DMS114 treated with DMSO at 0.1 percent for 48 hours (cell line): ENCODE measurements around the gene AHI1.

Experiments used
- DNase-seq: peaks from one replicate; lab custom pipeline; 2025; ENCODE audit not compliant: unreplicated experiment; lab: John Stamatoyannopoulos, UW

Gene AHI1

DNA sequence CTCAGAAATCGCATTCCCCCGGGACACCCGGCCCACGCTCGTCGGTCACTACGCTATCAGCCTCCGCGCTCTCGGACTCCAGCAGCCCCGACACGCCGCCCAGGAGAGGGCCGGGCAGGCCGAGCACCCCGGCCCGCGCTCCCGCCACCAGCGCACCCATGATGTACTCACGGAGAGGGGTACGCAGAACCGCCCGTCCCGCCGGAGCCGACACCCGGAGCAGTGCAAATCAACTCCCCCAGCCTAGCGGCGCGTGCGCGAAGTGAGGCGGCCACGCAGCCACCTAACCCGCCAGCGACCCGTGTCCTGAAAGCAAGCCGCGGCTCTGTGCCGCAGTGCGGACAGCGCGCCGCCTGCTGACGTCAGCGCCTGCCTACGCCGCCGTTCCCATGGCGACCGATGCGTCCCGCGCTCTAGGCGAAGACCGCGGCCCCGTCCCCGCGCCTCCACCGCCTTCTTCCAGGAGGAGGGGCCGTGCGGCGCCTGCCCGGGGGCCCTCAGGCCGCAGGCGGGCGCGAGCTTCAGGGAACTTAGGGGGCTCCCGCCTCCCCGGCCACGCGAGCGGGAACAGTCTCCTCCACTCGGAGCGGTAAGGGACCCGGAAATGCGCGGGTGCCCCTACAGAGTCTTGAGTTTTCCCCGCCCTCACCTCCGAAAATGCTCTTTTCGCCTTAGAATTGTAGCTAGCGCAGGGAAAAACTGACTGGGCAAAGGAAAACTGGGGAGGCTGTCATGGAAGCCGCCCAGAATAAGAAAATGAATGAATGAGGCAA lies at the start of gene AHI1:
Gene AHI1, minus strand, starts transcription at position 329 of the 773 bp plus-strand sequence. CDS start 5,503 bp downstream, outside the sequence.
- DNase-seq = peak; percentile 62

- no peak for DNase-seq
Observed at GRCh38 chr6:135546680-135547418, 49.3 kb upstream of the AHI1 start.

GRCh38 chr6:135546206-135546605 lies 48.7 kb upstream of the AHI1 start:
- DNase-seq = no peak

- DNase-seq = no peak
Observed at GRCh38 chr6:135540207-135540840, 42.8 kb upstream of the AHI1 start.

- no peak for DNase-seq
Observed at GRCh38 chr6:135537741-135538301, 40.3 kb upstream of the AHI1 start.

GRCh38 chr6:135535989-135536414 lies 38.5 kb upstream of the AHI1 start:
- no peak for DNase-seq

DNA sequence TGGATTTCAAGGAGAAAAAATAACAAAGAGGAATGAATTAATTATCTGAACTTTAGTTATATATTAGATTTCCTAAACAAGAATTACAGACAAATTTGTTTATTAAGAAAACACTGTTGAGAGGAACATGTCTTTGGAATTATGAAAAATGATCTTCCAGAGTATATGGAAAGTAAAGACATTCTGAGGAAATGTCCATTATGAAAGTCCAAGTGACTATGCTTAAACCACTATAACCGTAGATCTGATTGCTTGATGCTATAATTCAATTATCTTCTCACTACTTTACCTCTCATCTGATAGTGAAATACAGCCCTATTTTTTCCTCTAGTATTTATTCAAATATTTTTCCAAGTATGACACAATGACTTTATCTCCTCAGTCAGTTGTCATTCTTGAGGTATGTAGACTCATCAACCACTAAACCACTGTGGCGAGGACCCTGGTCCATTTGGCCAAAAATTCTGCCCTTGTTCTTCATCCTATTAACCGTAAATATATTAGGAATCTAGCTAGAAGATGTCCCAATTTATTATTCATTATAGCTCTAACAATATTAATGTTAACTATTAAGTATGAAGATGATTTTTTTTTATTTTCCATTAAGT lies 37.3 kb upstream of the AHI1 start:
- no peak for DNase-seq

DNA sequence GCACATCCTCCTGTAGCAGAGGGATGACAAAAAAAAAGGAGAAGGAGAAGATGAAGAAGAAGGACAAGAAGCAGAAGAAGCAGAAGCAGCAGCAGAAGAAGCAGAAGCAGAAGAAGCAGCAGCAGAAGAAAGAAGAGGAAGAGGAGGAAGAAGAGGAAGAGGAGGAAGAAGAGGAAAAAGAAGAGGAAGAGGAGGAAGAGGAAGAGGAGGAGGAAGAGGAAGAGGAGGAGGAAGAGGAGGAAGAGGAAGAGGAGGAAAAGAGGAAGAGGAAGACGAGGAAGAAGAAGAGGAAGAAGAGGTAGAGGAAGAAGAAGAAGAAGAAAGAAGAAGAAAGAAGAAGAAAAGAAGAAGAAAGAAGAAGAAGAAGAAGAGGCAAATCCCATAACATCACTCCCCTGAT lies 35.0 kb upstream of the AHI1 start:
- DNase-seq = no peak

DNA sequence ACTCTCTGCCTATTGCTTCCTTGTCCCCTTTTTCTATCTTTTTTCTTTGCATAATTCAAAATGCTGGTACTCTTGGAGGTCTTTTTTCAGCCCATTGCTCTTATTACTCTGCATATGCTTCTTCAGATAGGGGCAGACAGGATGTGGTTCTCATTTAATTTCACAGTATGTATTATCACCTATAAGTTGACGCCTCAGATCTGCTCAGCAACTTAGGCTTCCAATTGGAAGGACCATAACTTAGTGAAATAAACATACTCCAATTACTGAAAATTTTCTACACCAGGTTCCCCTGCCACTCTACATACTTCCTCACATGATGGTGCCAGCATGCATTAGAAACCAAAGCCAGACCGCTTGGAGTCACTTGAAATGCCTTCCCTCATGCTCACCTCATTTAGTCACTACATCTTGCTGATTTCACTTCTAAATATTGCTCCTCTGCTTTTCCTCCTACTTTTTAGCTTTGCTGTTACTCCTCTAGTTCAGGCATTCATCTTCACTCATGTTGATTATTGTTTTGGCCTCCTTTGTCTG lies 34.5 kb upstream of the AHI1 start:
- DNase-seq = no peak

DNA sequence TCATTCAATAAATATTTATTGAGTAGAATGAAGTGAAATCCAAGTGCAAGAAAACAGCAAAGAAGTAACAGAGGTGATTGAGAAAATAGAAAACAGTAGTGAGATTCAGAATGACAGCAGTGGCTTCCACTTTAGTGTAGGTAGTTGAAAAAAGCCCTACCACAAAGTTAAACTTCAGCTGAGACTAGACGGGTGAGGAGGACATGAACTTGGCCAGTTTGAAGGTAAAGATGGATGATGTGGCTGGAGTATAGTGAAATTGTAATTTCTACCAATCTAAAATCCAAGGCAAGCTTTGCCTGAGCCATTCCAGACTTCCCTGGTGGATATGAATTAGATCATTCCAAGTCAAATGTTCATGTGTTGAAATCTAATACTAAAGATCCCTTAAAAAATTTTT lies 32.6 kb upstream of the AHI1 start:
- DNase-seq = no peak

DNA sequence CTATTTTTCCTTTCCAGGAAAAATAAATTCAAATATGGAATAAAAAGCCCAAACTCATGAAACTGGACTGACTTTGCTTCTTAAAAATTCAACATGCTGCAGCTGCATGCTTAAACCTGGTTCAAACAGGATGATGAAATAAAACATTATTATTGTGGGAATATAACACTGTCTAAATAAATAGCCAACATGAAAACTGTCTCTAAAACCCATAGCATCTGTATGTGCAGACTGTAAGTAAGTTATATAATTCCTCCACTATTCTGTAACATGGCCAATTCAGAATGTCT lies 30.4 kb upstream of the AHI1 start:
- DNase-seq = no peak

DNA sequence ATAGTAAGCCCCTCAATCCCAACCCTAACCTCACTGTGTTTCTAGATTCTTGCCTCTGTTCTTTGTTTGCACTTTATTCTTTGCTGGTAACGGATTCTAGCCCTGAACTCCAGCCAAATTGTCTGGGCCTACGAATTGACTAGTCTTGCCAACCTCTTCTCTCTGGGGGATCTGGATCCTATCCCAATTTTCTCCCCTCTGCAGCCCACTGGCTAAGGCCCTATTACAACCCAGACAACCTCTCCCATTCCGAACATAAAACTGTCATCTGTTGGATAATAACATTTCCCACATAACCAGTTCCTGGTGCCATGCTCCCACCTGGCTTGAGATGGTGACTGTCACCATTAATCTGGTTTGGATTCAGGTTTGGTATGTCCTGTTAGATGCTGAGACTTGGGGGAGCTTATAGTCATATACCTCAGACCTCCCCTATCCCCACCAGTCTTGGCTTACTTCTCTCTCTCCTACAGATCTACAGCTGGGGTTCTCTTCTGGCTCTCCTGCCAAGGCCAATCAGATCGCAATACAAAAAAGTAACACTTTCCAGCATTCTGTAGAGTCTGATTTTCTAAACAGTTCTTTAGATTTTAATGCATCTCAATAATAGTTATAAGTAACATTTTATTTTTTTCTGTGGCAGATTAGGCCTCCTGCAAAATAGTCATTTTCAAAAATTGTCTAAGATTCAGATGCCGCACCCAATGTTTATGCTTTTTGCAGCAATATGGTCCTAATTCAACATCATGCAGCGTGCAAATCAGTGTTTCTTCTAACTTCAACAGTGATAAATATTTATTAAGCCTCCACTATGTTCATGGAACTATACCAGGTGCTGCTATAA lies 29.8 kb upstream of the AHI1 start:
- no peak for DNase-seq

DNA sequence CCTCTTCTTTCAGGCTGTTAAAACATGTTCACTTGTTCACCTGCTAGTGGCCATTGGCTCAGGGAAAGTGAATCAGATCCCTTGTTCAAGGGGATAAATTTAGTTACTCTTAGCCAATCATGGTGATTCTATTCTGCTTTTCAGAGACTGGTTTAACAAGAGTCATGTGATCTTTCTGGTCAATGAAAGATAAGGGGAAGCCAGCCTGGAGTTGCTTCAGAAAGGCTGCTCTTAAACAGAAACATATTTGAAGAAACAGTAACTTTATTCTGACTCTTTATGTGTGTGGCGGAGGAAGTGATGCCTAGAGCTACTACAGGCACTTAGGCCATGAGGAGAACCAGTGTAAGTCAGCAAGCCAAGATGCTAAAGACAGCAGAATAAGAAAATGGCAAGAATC lies 28.1 kb upstream of the AHI1 start:
- DNase-seq = no peak

GRCh38 chr6:135522965-135523692 lies 25.6 kb upstream of the AHI1 start:
- no peak for DNase-seq

- no peak for DNase-seq
Observed at GRCh38 chr6:135521431-135521830, 23.9 kb upstream of the AHI1 start.

GRCh38 chr6:135520781-135521180 lies 23.2 kb upstream of the AHI1 start:
- no peak for DNase-seq

DNA sequence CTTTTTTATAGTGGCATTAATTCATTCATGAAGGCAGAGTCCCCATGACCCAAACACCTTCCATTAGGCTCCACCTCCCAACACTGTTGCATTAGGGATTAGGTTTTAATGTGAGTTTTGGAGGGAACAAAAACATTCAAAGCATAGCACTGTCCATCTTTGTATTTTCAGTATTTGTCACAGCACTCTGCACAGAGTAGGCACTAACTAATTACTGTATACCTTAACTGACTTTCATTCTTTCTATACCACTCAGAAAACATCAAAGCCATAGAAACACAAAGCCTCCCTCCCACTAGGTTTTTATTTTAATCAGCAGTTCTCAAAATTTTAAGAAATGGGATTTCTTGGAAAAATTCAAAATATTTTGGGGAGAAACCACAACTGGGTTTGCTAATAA lies 21.8 kb upstream of the AHI1 start:
- DNase-seq = no peak

- DNase-seq = no peak
Observed at GRCh38 chr6:135517527-135517926, 20.0 kb upstream of the AHI1 start.

GRCh38 chr6:135514706-135515105 lies 17.2 kb upstream of the AHI1 start:
- no peak for DNase-seq
